IPS-18a (cell line): ENCODE data around the gene APBA2.

Experiments
- H3K27ac ChIP-seq: one replicate; pipeline ENCODE4 v1.5.1; 2013; ENCODE audit warnings: low read length
- H3K27me3 ChIP-seq: one replicate; pipeline ENCODE4 v1.6.1; 2013; ENCODE audit warnings: mild to moderate bottlenecking, low read length; ENCODE audit not compliant: control insufficient read depth, insufficient read depth
- H3K36me3 ChIP-seq: one replicate; pipeline ENCODE4 v1.6.1; 2013; ENCODE audit warnings: low read depth, low read length; ENCODE audit not compliant: control insufficient read depth
- H3K4me1 ChIP-seq: one replicate; pipeline ENCODE4 v1.6.1; 2013; ENCODE audit warnings: low read depth, low read length; ENCODE audit not compliant: control insufficient read depth
- H3K4me3 ChIP-seq: one replicate; pipeline ENCODE4 v1.5.1; 2013; ENCODE audit warnings: low read length
- H3K9ac ChIP-seq: one replicate; pipeline ENCODE4 v1.6.1; 2013; ENCODE audit warnings: mild to moderate bottlenecking, low read length, moderate library complexity
- H3K9me3 ChIP-seq: one replicate; pipeline ENCODE4 v1.6.1; 2013; ENCODE audit warnings: low read depth, low read length; ENCODE audit not compliant: control insufficient read depth

APBA2 gene

DNA sequence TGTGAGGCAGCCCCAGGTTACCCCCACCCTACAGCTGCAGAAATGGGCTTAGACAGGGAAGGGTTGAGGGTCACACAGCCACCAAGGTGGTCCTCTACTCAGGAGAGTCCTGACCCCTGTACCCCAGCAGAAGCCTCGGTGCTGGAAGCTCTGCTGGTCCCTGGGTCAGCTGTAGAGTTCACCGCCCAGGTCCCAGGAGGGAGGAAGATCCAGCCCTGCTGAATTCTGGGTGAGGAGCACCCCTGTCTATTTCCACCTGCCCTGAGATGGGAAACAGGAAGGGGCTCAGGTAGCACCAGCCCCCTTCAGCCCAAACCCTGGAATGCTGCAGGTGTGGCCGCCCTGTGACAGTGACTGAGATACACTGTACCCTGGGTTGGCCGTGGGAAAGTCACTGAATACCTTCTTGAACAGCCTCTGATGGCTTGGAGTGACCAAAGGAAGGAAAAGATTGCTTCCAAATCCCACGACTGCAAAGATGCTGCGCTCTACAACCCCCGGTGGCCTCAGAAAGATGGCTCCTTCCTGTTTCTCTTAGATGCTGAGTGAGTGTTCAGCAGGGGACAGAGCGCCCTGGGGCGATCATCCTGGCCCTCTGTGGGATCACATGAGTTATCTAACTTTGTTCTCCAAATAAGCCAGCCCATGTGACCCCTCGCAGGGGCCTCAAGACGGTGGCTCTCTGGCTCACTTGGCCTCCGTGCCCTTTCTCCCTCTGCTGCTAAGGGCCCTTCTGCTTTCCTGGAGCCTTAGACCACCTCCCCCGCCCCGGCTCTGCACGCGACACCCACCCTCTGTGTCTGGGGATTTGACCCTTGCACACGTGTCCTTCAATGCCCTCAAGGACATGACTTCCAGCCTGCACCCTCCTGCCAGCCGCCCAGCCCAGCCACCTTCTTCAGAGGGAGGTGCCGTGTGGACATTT is 242.0 kb downstream of the APBA2 start:
- Histone ChIP-seq H3K27me3 (no peaks in the 10 kb centered on the region), H3K9me3 (no peaks in the 10 kb centered on the region), H3K4me1 (peaks cover 16% of the 10 kb centered on the region), H3K36me3 (no peaks in the 10 kb centered on the region), H3K9ac (no peak overlapping the region), H3K4me3 (no peak overlapping the region), H3K27ac (no peak overlapping the region)

DNA sequence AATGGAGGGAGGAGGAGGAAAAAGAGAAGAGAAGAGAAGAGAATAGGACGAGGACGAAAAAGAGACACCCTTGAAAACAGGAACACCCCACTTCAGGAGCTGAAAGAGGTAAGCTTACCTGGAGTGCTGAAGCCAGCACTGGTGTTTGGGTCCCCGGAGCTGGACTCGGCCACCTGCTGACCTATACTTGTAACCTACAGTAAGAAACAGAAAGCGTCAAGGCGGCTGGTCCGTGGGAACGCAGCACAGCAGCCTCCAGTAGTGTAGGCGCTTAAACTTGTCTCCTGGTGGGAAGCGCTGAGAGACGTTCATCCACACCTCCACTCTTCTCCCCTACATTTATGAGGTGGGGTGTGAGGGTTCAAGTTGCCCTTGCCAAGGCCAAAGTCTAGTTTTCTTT is 242.9 kb downstream of the APBA2 start:
- Histone ChIP-seq H3K9me3 (no peaks in the 10 kb centered on the region), H3K27ac (no peak overlapping the region), H3K4me1 (peaks cover 15% of the 10 kb centered on the region), H3K9ac (no peak overlapping the region), H3K36me3 (no peaks in the 10 kb centered on the region), H3K27me3 (no peaks in the 10 kb centered on the region), H3K4me3 (no peak overlapping the region)

DNA sequence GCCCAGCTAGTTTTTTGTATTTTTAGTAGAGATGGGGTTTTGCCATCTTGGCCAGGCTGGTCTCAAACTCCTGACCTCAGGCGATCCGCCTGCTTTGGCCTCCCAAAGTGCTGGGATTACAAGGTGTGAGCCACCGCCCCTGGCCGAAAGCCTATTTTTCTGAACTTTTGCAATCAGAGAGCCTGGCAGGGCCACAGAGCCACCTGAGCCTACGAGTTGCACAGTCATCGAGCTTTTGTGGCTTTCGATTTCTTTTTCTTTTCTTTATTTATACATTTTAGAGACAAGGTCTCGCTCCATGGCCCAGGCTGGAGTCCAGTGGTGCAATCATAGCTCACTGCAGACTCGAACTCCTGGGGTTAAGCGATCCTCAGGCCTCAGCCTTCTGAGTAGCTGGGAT is 243.4 kb downstream of the APBA2 start:
- H3K9ac ChIP-seq: no peak overlapping the region
- peaks cover 12% of the 10 kb centered on the region for H3K4me1 ChIP-seq
- no peaks in the 10 kb centered on the region for H3K27me3 ChIP-seq
- no peaks in the 10 kb centered on the region for H3K9me3 ChIP-seq
- no peaks in the 10 kb centered on the region for H3K36me3 ChIP-seq
- H3K4me3 ChIP-seq: no peak overlapping the region
- no peak overlapping the region for H3K27ac ChIP-seq

DNA sequence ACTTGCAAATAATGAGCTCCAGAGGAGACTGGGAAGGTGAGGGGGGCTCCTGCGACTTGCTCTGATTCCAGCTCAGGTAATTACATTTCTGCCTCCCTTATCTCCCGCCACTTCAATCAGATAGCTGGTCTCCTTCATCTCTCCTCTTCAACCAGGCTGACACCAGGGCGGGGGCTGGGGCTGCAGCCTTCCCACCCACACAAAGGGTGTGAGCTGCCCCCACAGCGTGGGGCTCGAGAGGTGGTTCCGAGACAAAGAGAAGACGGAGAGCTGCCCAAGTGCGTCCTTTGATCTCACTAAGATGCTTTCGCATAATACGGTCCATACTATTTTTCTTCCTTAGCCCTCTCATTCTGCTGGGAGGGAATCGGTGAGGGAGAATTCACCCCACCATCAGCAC is 244.2 kb downstream of the APBA2 start:
- Histone ChIP-seq H3K27ac (no peak overlapping the region), H3K4me3 (no peak overlapping the region), H3K9me3 (no peaks in the 10 kb centered on the region), H3K9ac (no peak overlapping the region), H3K27me3 (no peaks in the 10 kb centered on the region), H3K36me3 (no peaks in the 10 kb centered on the region), H3K4me1 (peaks cover 12% of the 10 kb centered on the region)

DNA sequence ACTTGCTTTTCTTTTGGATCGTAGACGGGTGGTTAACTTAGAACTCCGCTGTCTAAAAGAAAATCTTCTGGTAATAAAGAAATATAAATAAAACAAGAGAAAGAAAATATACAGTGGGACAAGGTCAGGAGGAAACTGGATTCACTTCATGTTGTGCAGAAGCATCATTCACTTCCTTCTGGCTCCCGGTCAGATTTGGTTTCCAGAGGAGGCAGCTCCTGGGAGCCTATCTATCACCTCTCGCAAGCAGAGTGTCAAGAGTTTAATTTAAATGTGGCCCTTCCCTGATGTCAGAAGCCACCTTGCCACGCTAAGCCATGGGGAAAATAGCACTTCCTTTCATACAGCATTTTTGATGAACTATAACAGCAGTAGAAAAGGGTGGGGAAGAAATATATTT is 244.7 kb downstream of the APBA2 start:
- Histone ChIP-seq H3K9me3 (no peaks in the 10 kb centered on the region), H3K27ac (no peak overlapping the region), H3K36me3 (no peaks in the 10 kb centered on the region), H3K4me1 (peaks cover 12% of the 10 kb centered on the region), H3K27me3 (no peaks in the 10 kb centered on the region), H3K9ac (no peak overlapping the region), H3K4me3 (no peak overlapping the region)

DNA sequence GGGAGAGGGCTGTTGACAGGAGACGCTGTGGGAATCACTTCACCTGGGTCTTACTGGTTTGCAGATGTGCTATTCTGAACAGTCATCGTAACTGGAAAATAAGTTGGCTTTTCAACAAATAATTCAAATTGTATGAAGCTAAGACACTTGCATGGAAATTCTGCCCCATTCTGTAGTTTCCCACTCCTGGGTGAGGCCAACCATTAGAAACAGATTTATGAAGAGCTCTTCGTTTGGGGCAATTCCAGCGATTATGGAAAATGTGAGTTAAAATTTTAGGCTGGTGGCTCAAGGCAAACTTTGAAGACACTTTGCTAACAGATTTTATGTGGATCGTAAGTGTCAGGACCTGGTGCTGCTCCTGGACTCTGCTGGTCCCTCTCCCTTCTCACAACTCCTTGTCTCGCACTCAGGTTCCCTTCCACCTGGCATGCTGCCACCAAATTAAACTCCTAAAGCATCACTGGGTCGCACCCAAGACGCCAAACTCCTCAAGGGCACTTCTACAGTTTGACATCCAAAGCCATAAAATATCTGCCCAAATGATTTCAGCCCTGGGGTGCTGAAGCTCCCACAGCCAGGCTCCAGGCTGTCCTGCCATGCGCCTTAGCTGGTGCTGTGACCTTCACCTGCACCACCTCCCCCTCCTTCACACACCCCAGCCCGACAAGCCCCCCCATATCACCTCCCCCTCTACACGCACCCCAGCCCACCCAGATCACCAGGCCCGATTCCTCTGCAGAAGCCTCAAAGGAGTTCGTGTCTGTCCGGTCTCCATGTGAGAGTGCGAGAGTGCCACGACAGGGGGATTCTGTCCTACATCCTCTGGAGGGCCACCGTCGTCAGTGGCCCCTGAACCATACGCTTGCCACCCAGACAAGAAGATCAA is 245.4 kb downstream of the APBA2 start:
- Histone ChIP-seq H3K4me3 (no peak overlapping the region), H3K9ac (no peak overlapping the region), H3K27me3 (no peaks in the 10 kb centered on the region), H3K9me3 (no peaks in the 10 kb centered on the region), H3K27ac (no peak overlapping the region), H3K36me3 (no peaks in the 10 kb centered on the region), H3K4me1 (peaks cover 12% of the 10 kb centered on the region)

DNA sequence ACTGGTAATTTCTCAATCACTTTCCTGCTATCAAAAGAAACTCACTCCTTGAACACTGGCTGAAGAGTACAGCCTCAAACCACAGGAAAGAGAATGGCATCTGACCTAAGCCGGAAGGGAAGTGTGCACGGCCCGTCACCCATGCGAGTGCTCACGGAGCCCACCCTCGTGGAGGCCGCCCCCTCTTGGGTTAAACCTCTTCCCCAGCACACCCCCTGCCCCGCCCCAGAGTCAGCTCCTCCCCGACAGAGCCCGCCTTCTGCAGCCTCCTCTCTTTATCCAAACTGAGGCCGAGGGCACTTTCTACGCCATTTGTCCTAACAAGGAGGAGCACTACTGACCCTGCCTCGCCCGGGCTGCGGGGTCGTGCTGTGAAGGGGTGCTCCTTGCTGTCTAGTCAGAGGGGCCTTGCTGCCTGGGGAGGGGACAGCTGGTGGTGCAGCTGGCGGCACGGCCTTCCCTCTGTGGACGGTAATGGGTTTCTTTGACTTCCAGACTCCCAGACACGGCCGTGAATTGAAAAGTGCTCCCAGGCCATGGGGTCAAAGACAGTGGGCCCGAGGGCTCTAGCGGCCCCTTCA is 246.2 kb downstream of the APBA2 start:
- Histone ChIP-seq H3K9ac (no peak overlapping the region), H3K27ac (no peak overlapping the region), H3K27me3 (no peaks in the 10 kb centered on the region), H3K4me3 (no peak overlapping the region), H3K36me3 (no peaks in the 10 kb centered on the region), H3K4me1 (peaks cover 12% of the 10 kb centered on the region), H3K9me3 (no peaks in the 10 kb centered on the region)

DNA sequence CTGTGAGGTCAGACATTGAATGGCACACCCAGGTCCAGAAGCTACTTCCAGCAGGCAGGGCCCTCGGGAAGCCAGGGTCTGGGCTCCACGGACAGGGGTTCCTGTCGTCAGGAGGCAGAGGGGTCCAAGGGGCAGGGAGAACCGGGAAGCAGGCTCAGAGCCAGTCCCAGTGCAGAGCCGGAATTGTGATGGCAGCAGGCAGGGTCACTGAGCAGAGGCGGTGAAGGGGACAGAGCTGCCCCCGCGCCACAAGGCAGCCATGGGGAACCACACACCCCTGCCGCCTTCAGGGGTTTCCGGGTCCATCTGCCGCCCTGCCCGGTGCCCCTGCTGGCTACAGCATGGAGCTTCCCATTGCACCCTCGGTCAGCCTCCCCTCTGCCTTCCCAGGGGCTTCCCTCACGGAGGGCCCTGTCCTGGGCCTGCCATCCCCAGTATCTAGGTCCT is 247.0 kb downstream of the APBA2 start:
- Histone ChIP-seq H3K4me1 (peaks cover 11% of the 10 kb centered on the region), H3K9me3 (no peaks in the 10 kb centered on the region), H3K36me3 (no peaks in the 10 kb centered on the region), H3K9ac (no peak overlapping the region), H3K27me3 (no peaks in the 10 kb centered on the region), H3K4me3 (no peak overlapping the region), H3K27ac (no peak overlapping the region)

DNA sequence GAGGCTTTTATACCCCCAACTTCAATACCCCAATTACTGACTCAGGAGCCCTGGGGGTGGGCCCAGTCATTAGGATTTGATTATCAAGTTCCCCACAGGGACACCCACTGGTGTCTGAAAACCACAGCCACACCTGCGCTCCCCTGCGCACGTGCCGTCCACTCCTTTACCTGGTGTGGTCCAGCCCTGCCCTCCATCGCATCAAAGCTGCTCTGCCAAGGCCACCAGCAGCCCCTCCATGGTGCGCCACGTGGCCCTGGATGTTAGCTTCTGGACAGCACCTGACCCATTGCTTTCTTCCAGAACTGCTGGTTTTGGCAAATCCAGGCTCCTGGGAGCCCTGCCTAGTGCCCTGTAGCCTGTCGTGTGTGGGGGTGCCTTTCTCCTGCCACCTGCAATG is 247.5 kb downstream of the APBA2 start:
- no peaks in the 10 kb centered on the region for H3K9me3 ChIP-seq
- no peak overlapping the region for H3K9ac ChIP-seq
- H3K27me3 ChIP-seq: no peaks in the 10 kb centered on the region
- H3K4me3 ChIP-seq: no peak overlapping the region
- H3K27ac ChIP-seq: no peak overlapping the region
- peaks cover 10% of the 10 kb centered on the region for H3K4me1 ChIP-seq
- H3K36me3 ChIP-seq: no peaks in the 10 kb centered on the region

DNA sequence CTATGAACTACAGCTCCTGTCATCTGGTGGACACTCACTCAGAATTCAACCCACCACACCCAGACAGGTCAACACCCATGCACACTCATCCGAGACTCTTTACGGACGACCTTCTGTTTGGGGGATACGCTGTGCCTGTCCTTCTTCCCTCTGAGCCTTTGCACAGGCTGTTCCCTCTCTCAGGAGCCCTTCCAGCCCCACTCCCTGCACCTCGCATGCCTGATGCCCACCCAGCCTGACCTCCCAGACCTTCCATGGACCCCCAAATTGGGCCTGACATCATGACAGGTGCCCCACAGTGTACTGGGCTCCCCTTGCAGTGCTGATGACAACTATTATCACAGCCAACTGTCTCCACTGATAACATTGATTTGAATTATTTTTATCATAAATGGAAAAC is 248.0 kb downstream of the APBA2 start:
- Histone ChIP-seq H3K4me3 (no peak overlapping the region), H3K36me3 (no peaks in the 10 kb centered on the region), H3K27me3 (no peaks in the 10 kb centered on the region), H3K4me1 (peaks cover 10% of the 10 kb centered on the region), H3K27ac (no peak overlapping the region), H3K9ac (no peak overlapping the region), H3K9me3 (no peaks in the 10 kb centered on the region)

DNA sequence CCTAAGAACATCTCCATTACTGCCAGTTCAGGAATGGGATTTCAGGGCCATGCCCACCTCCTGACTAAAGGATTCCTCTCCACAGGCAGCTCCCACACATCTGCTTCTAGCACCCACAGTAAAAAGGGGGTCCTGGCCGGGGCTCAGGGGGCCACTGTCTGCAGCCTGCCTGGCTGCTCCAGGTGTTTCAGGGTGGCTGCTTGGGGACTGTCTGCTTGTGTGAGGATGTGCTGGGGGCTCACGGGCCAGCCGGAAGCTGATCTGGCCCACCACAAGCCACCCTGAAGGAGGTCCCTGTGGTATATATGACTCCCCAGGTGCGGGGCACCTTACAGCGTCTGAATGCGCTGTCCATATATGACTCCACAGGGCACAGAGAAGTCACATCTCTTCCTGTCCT is 248.5 kb downstream of the APBA2 start:
- H3K27me3 ChIP-seq: no peaks in the 10 kb centered on the region
- peaks cover 11% of the 10 kb centered on the region for H3K4me1 ChIP-seq
- H3K27ac ChIP-seq: no peak overlapping the region
- H3K9ac ChIP-seq: no peak overlapping the region
- H3K9me3 ChIP-seq: no peaks in the 10 kb centered on the region
- H3K36me3 ChIP-seq: no peaks in the 10 kb centered on the region
- no peak overlapping the region for H3K4me3 ChIP-seq
